ENCODE data around the gene ATXN7. TPM values are rescaled to one million over a fixed set of nuclear protein-coding genes. Genes with fewer than 3 reads are reported as not detected.

ATXN7 gene
- total RNA-seq, 2 experiments from 2014 or later: 70.0 to 95.0 TPM

- ChIA-PET POLR2A (no interaction called here), CTCF (interaction anchor here (1.0 to 1.4 kb wide), 3 partner anchors 11 to 20 kb away, joined by 3 read pairs; no protein-coding TSS in a partner anchor)
- H3K9me3 Mint-ChIP-seq: no peaks in the 10 kb centered on the region
- H3K27me3 Mint-ChIP-seq: no peaks in the 10 kb centered on the region
- no peak overlapping the region for H3K4me3 Mint-ChIP-seq
- no peak for DNase-seq
- H3K36me3 Mint-ChIP-seq (ENCODE audit: low read depth): peaks cover 36% of the 10 kb centered on the region
- peaks cover 66% of the 10 kb centered on the region for H3K4me1 Mint-ChIP-seq
- H3K27ac Mint-ChIP-seq: peak overlapping the region; percentile 11
Observed at GRCh38 chr3:63937661-63938651, 74.3 kb downstream of the ATXN7 start.

GRCh38 chr3:63940389-63940757 lies 76.7 kb downstream of the ATXN7 start:
- ChIA-PET POLR2A (no interaction called here), CTCF (interaction anchor here (1.8 kb wide), 1 partner anchor 24 kb away, joined by 5 read pairs; no protein-coding TSS in a partner anchor)
- no peaks in the 10 kb centered on the region for H3K27me3 Mint-ChIP-seq
- H3K27ac Mint-ChIP-seq: no peak overlapping the region
- H3K4me3 Mint-ChIP-seq: no peak overlapping the region
- H3K36me3 Mint-ChIP-seq (ENCODE audit: low read depth): peaks cover 39% of the 10 kb centered on the region
- peaks cover 58% of the 10 kb centered on the region for H3K4me1 Mint-ChIP-seq
- DNase-seq: no peak
- no peaks in the 10 kb centered on the region for H3K9me3 Mint-ChIP-seq

- Mint-ChIP-seq H3K4me3 (no peak overlapping the region), H3K9me3 (no peaks in the 10 kb centered on the region), H3K4me1 (peaks cover 58% of the 10 kb centered on the region), H3K27ac (no peak overlapping the region), H3K36me3 (ENCODE audit: low read depth) (peaks cover 33% of the 10 kb centered on the region), H3K27me3 (no peaks in the 10 kb centered on the region)
- CTCF ChIA-PET: interaction anchor here (1.5 kb wide), 1 partner anchor 81 kb away, joined by 3 read pairs; the partner anchor contains the start of gene PSMD6
- POLR2A ChIA-PET: no interaction called here
- DNase-seq: no peak
Observed at GRCh38 chr3:63942528-63942927, 78.9 kb downstream of the ATXN7 start.

GRCh38 chr3:63943678-63944077 lies 80.0 kb downstream of the ATXN7 start:
- Mint-ChIP-seq H3K4me1 (peaks cover 59% of the 10 kb centered on the region), H3K27ac (peak overlapping the region; percentile 16), H3K4me3 (no peak overlapping the region), H3K9me3 (no peaks in the 10 kb centered on the region), H3K36me3 (ENCODE audit: low read depth) (peaks cover 36% of the 10 kb centered on the region), H3K27me3 (no peaks in the 10 kb centered on the region)
- POLR2A ChIA-PET: no interaction called here
- no peak for DNase-seq
- CTCF ChIA-PET: interaction anchor here (0.7 to 1.5 kb wide), 4 partner anchors 9 to 80 kb away, joined by 3 to 4 read pairs (median 3); partner anchors contain the start of gene PSMD6

- ChIA-PET POLR2A (no interaction called here), CTCF (interaction anchor here (0.6 to 1.7 kb wide), 4 partner anchors 11 to 127 kb away, joined by 3 to 5 read pairs (median 3); no protein-coding TSS in a partner anchor)
- no peaks in the 10 kb centered on the region for H3K27me3 Mint-ChIP-seq
- no peak overlapping the region for H3K4me3 Mint-ChIP-seq
- H3K9me3 Mint-ChIP-seq: no peaks in the 10 kb centered on the region
- peaks cover 29% of the 10 kb centered on the region for H3K36me3 Mint-ChIP-seq (ENCODE audit: low read depth)
- peaks cover 58% of the 10 kb centered on the region for H3K4me1 Mint-ChIP-seq
- no peak overlapping the region for H3K27ac Mint-ChIP-seq
- no peak for DNase-seq
Observed at GRCh38 chr3:63945558-63946096, 82.0 kb downstream of the ATXN7 start.

- Mint-ChIP-seq H3K4me3 (no peak overlapping the region), H3K36me3 (ENCODE audit: low read depth) (peaks cover 33% of the 10 kb centered on the region), H3K27ac (peak overlapping the region; percentile 63), H3K4me1 (peaks cover 68% of the 10 kb centered on the region), H3K9me3 (no peaks in the 10 kb centered on the region), H3K27me3 (no peaks in the 10 kb centered on the region)
- ChIA-PET CTCF (interaction anchor here (0.7 kb wide), 1 partner anchor 11 kb away, joined by 3 read pairs; no protein-coding TSS in a partner anchor), POLR2A (no interaction called here)
- DNase-seq: no peak
Observed at GRCh38 chr3:63946753-63947152, 83.1 kb downstream of the ATXN7 start.

GRCh38 chr3:63947594-63947993 lies 83.9 kb downstream of the ATXN7 start:
- ChIA-PET POLR2A (no interaction called here), CTCF (interaction anchor here (0.7 kb wide), 1 partner anchor 10 kb away, joined by 3 read pairs; no protein-coding TSS in a partner anchor)
- Mint-ChIP-seq H3K4me3 (no peak overlapping the region), H3K27me3 (no peaks in the 10 kb centered on the region), H3K9me3 (no peaks in the 10 kb centered on the region), H3K27ac (peak overlapping the region; percentile 48), H3K4me1 (peaks cover 69% of the 10 kb centered on the region), H3K36me3 (ENCODE audit: low read depth) (peaks cover 30% of the 10 kb centered on the region)
- no peak for DNase-seq

- Mint-ChIP-seq H3K36me3 (ENCODE audit: low read depth) (peaks cover 28% of the 10 kb centered on the region), H3K4me1 (peaks cover 59% of the 10 kb centered on the region), H3K9me3 (no peaks in the 10 kb centered on the region), H3K4me3 (no peak overlapping the region), H3K27me3 (no peaks in the 10 kb centered on the region), H3K27ac (no peak overlapping the region)
- POLR2A ChIA-PET: no interaction called here
- CTCF ChIA-PET: interaction anchor here (0.7 to 1.6 kb wide), 6 partner anchors 10 to 92 kb away, joined by 3 to 4 read pairs (median 4); partner anchors contain the start of gene PSMD6
- no peak for DNase-seq
Observed at GRCh38 chr3:63949005-63949404, 85.3 kb downstream of the ATXN7 start.

GRCh38 chr3:63950698-63951097 lies 87.0 kb downstream of the ATXN7 start:
- Mint-ChIP-seq H3K9me3 (no peaks in the 10 kb centered on the region), H3K4me3 (peak overlapping the region; percentile 60), H3K27ac (peak overlapping the region; percentile 78), H3K36me3 (ENCODE audit: low read depth) (peaks cover 33% of the 10 kb centered on the region), H3K27me3 (no peaks in the 10 kb centered on the region), H3K4me1 (peaks cover 58% of the 10 kb centered on the region)
- POLR2A ChIA-PET: no interaction called here
- CTCF ChIA-PET: interaction anchor here (1.0 to 1.7 kb wide), 4 partner anchors 13 to 29 kb away, joined by 3 read pairs; no protein-coding TSS in a partner anchor
- no peak for DNase-seq

GRCh38 chr3:63951492-63952247 lies 88.0 kb downstream of the ATXN7 start:
- H3K36me3 Mint-ChIP-seq (ENCODE audit: low read depth): peaks cover 31% of the 10 kb centered on the region
- H3K9me3 Mint-ChIP-seq: no peaks in the 10 kb centered on the region
- peak overlapping the region; percentile 78 for H3K27ac Mint-ChIP-seq
- ChIA-PET CTCF (interaction anchor here (1.3 to 1.7 kb wide), 3 partner anchors 14 to 28 kb away, joined by 3 read pairs; no protein-coding TSS in a partner anchor), POLR2A (interaction anchor here (0.9 kb wide), 1 partner anchor 40 kb away, joined by 3 read pairs; the partner anchor contains the start of gene SCAANT1)
- no peak for DNase-seq
- H3K27me3 Mint-ChIP-seq: no peaks in the 10 kb centered on the region
- H3K4me1 Mint-ChIP-seq: peaks cover 50% of the 10 kb centered on the region
- peak overlapping the region; percentile 60 for H3K4me3 Mint-ChIP-seq

- POLR2A ChIA-PET: no interaction called here
- no peak for DNase-seq
- Mint-ChIP-seq H3K36me3 (ENCODE audit: low read depth) (peaks cover 34% of the 10 kb centered on the region), H3K9me3 (no peaks in the 10 kb centered on the region), H3K4me3 (no peak overlapping the region), H3K27ac (peak overlapping the region; percentile 68), H3K4me1 (peaks cover 47% of the 10 kb centered on the region), H3K27me3 (no peaks in the 10 kb centered on the region)
- CTCF ChIA-PET: interaction anchor here (1.5 to 1.7 kb wide), 2 partner anchors 14 to 20 kb away, joined by 3 read pairs; no protein-coding TSS in a partner anchor
Observed at GRCh38 chr3:63952248-63952594, 88.6 kb downstream of the ATXN7 start.

- no peak for DNase-seq
- H3K36me3 Mint-ChIP-seq (ENCODE audit: low read depth): peaks cover 30% of the 10 kb centered on the region
- peak overlapping the region; percentile 16 for H3K27ac Mint-ChIP-seq
- ChIA-PET POLR2A (no interaction called here), CTCF (no interaction called here)
- no peaks in the 10 kb centered on the region for H3K9me3 Mint-ChIP-seq
- no peaks in the 10 kb centered on the region for H3K27me3 Mint-ChIP-seq
- H3K4me3 Mint-ChIP-seq: no peak overlapping the region
- H3K4me1 Mint-ChIP-seq: peaks cover 36% of the 10 kb centered on the region
Observed at GRCh38 chr3:63954182-63954581, 90.5 kb downstream of the ATXN7 start.
